Neural progenitor cell (in vitro differentiated cells): ENCODE results near the gene KDELR1.

Source experiments
- EZH2 ChIP-seq: fragments of 200-600 bp; sonication (generic); IDR thresholded peaks from 2 replicates; pipeline ENCODE4 v1.6.1; 2017; ENCODE audit warnings: antibody characterized with exemption, mild to moderate bottlenecking, moderate library complexity
- TF ChIP-seq, protein P1 (sequence below): fragments of 200-600 bp; sonication (generic); IDR thresholded peaks from 2 replicates; pipeline ENCODE4 v1.5.1; 2017; ENCODE audit warnings: antibody characterized with exemption, mild to moderate bottlenecking

DNA sequence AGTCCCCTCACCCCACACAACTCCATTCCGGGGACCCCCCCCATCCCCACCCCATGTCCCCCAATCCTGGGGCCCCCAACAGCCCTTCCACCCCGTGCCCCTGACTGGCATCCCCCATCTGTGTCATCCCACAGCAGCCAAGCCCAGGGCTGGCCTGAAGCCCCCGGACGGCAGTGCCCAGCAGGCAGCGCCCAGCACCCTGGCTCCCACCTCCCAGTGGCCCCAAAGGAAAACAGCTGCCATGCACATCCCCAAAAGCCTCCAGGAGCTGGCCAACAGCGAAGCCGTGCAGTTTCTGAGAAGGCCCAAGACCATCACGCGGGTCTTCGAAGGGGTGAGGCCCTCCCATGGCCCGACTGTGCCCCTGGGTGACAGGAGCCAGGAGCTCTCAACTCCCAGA lies 25.7 kb downstream of the KDELR1 start:
- TF ChIP-seq, protein P1, sequence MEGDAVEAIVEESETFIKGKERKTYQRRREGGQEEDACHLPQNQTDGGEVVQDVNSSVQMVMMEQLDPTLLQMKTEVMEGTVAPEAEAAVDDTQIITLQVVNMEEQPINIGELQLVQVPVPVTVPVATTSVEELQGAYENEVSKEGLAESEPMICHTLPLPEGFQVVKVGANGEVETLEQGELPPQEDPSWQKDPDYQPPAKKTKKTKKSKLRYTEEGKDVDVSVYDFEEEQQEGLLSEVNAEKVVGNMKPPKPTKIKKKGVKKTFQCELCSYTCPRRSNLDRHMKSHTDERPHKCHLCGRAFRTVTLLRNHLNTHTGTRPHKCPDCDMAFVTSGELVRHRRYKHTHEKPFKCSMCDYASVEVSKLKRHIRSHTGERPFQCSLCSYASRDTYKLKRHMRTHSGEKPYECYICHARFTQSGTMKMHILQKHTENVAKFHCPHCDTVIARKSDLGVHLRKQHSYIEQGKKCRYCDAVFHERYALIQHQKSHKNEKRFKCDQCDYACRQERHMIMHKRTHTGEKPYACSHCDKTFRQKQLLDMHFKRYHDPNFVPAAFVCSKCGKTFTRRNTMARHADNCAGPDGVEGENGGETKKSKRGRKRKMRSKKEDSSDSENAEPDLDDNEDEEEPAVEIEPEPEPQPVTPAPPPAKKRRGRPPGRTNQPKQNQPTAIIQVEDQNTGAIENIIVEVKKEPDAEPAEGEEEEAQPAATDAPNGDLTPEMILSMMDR = no peak
- TF ChIP-seq EZH2 = no peak
